HG03196 (cell line): ENCODE data around the gene GSTM1.
"Not testable (repeated sequence)": the region's sequence is repeated elsewhere in the genome, so short reads cannot be mapped to it uniquely, and the experiment has no call there.

ENCODE experiments used
- ATAC-seq: cut with Tn5 transposase; IDR thresholded peaks from one replicate; pipeline ENCODE4 v1.9.1; 2021; ENCODE audit not compliant: unreplicated experiment

Gene GSTM1

DNA sequence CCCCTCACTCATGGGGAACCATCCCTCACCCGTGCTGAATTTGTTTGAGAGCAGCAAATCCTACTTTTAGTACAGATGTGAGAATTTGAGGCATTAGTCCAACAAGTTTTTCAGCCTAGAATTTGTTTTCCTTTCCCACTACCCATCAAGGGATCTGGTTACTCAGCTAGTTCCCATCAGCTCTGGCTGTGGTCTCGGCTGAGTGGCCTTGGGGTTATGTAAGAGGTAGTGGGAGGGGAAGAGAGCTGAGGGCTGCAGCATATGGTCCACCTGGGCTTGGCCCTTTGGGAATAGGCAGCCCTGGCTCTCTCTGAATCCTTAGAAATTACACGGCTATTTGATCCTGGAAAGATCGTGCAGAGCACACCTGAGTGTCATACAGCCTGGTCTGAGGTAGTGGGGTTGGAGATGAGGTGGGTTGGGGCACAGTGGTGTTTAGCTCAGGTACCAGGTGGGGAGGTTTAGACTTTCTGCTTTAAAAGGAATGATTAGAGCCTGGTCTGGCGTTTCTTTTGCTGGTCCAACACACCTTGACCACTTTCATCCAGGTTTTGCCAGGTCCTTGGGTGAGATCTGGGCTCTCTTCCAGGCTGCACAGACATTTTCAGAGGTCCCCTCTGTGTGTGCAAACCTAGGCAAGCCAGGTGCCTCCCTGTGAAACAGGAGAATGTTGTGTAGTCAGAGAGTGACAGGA lies 27.5 kb upstream of the GSTM1 start:
- no peak for ATAC-seq

DNA sequence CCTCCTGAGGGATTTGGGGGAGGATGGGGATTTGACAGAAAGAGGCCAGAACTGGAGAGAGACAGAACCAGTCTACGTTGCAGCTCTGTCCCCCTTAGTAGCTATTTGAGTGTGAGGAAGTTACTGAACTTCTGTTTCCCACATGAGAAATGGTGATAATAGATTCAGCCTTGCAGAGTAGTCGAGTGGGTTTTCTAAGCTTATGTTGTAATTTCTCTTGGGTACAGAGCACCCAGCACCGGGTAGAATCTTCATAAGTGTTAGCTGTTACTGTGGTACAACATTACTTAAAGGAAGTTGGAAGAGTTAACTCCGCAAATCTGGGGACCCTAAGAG lies 27.0 kb upstream of the GSTM1 start:
- not testable (repeated sequence) for ATAC-seq

DNA sequence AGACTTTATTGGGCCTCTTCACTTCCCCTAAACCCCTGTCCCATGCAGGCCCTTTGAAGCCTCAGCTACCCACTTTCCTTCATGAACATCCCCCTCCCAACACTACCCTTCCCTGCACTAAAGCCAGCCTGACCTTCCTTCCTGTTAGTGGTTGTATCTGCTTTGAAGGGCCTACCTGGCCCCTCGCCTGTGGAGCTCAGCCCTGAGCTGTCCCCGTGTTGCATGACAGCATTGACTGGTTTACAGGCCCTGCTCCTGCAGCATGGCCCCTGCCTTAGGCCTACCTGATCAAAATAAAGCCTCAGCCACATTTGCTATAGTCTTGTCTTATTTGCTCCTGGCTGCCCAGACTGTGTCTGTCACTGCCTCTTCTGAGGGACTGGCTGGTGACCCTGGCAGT lies 26.2 kb upstream of the GSTM1 start:
- ATAC-seq = no peak

GRCh38 chr1:109664671-109665070 lies 22.9 kb upstream of the GSTM1 start:
- no peak for ATAC-seq

DNA sequence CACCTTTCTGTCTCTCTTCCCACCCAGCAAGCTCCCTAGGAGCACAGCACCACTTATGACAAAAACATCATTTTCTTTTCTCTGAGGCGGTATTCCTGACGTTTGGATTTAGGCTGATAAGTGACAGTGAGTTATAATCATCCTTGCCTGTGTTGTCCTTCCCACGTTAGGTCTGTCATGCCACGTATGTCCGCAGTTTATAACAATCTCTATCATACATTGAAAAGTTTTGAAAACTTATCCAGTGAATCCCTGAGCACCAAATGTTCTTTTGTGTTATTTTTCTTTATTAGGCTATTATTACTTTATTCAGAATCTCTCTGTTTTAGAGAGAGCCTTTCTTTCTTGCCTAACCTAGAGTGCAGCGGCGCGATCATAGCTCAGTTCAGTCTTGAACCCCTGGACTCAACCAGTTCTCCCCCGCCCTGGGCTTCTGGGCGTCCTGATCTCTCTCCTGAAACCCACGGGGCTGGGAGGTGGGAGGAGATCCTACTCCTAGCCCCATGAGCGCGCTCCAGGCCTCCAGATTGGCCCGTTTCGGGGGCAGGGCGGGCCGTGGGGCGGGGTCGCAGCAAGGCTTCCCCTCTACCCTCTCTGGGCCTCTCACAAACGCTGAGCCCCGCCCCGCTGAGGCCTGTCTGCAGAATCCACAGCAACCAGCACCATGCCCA lies 20.0 kb upstream of the GSTM1 start, which contains the start of gene GSTM2:
Gene GSTM2 (plus strand): TSS at position 606 of the 671 bp plus-strand sequence. CDS start 59 bp downstream, at position 665.
- ATAC-seq = peak; percentile 86

DNA sequence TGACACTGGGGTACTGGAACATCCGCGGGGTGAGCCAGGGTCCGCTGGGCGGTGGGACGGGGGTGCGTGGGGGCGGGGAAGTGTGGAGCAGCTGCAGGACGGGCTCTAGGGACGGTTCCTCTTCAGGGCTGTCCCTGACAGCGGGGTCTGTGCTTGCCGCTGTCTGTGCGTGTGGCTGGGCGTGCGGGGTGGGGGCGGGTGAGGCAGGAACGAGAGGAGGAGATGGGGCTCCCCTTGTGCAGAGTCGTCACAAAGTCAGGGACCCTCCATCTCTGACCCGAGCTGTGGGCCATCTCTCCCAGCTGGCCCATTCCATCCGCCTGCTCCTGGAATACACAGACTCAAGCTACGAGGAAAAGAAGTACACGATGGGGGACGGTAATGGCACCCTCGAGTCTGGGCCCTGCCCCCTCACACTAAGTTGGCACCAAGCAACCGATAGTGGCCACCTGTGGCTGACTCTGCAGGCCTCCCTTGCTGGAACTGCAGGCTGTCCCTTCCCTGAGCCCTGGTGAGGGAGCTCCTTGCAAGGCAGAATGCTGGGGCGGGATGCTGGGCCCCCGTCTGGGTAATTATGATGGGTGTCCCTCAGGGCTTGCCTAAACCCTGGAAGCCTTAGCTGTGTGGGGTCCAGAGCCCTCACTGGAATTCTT lies 19.4 kb upstream of the GSTM1 start:
- ATAC-seq = peak; percentile 10

- no peak for ATAC-seq
These were observed 18.2 kb upstream of the GSTM1 start for GRCh38 chr1:109669246-109669948.

DNA sequence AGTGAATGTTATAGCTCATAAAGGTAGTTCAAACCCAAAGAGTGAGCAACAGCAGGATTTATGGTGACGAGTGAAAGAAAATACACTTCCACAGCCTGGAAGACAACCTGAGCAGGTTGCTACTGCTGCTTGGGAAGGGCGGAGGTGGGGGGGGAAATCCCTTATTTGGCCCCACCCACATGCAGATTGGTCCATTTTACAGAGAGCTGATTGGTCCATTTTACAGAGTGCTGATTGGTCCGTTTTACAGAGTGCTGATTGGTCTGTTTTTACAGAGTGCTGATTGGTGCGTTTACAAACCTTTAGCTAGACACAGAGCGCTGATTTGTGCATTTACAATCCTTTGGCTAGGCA lies 17.7 kb upstream of the GSTM1 start:
- not testable (repeated sequence) for ATAC-seq

- no peak for ATAC-seq
These were observed 16.6 kb upstream of the GSTM1 start for GRCh38 chr1:109671067-109671466.

GRCh38 chr1:109673861-109674260 lies 13.8 kb upstream of the GSTM1 start:
- ATAC-seq = not testable (repeated sequence)

DNA sequence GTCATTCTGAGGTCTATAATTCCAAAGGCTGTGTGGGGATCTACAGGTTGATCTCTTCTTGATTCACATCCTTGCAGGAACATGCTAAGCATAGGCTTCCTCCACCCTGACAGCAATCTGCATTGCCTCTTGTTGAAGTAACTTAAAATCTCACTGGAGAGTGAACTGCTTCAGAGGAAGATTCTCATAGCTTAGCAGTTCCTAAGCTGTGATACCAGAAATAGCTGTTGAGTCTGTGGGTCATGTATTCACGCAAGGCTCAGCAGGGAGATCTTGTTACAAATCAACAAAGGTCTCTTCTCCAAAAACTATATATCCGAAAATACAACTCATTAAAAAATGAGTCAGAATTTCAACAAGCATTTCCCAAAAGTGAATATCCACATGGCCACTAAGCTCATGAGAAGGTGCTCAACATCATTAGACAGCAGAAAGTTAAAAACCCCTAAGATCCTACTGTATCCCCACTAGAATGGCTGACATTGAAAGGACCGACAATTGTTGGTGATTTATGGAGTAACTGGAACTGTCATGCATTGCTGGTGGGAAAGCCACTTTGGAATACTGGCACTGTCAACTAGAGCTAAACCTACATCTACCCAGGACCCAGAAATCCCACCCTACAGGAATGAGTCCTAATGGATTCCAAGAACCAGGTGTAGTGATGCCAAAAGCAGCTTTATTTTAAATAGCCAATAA lies 10.8 kb upstream of the GSTM1 start:
- not testable (repeated sequence) for ATAC-seq

- ATAC-seq = no peak
These were observed 10.2 kb upstream of the GSTM1 start for GRCh38 chr1:109677459-109677858.

- ATAC-seq = not testable (repeated sequence)
These were observed 9.0 kb upstream of the GSTM1 start for GRCh38 chr1:109678637-109679036.

- not testable (repeated sequence) for ATAC-seq
These were observed 2.8 kb upstream of the GSTM1 start for GRCh38 chr1:109684777-109685176.

DNA sequence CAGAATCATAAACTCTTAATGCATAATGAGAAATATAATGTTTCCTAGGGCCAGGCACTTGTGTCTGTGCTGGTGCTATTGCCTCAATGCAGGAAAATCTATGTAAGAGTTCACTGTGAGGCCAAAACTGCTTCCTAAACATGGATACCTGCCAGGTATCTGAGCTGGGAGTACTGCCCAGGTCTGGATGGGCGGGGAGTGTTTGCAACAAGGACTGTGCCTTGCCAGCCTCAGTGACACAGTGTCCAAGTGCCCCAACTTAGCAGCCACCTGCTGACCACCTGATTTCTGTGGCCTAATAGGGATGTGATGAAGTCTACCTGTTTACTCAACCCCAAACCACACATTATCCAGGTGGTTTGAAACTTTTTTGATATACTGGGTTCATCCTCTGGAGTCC lies 2.2 kb upstream of the GSTM1 start:
- not testable (repeated sequence) for ATAC-seq

DNA sequence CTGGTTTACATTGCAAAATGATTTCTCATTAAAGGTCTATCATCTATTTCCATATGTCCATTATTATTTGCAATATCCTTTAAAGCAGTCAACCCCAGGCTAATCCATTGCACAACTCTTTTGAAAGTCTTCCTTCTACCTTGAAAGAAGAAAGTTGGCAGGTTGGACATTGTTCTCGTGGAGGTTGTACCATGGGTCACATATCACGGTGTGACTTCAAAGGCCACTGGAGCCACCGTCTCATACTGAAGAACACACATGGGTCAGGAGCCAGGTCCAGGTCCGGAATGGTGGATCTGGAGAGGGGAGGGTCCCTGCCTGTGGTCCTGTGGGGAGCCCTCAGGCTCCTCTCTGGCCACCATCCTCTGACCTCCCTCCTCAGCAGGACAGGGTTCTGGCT lies 1.7 kb upstream of the GSTM1 start:
- not testable (repeated sequence) for ATAC-seq

GRCh38 chr1:109687109-109687508 lies 508 bp upstream of the GSTM1 start:
- ATAC-seq = not testable (repeated sequence)

- ATAC-seq = no peak
These were observed 2.3 kb downstream of the GSTM1 start for GRCh38 chr1:109689844-109690405.

DNA sequence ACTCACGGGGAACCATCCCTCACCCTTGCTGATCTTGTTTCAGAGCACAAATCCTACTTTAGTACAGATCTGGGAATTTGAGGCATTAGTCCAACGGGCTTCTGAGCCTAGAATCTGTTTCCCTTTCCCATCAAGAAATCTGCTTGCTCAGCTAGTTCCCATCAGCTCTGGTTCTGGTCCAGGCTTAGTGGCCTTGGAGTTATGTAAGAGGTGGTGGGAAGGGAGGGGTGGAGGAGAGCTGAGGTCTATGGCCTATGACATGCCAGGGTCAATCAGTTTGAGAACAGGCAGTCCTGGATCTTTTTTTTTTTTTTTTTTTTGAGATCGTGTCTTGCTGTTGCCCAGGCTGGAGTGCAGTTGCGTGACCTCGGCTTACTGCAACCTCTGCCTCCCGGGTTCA lies 4.1 kb downstream of the GSTM1 start:
- ATAC-seq = no peak

DNA sequence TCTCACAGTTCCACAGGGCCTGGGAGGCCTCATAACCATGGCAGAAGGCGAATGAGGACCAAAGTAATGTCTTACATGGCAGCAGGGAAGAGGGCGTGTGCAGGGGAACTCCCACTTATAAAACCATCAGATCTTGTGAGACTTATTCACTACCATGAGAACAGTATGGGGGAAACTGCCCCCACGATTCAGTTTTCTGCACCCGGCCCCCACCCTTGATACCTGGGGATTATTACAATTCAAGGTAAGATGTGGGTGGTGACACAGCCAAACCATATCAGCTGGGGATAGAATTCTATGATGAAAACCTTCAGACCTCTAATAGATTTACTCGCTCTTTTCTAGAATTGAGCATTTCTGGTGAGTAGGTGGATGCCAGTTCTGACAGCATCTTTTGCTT lies 6.8 kb downstream of the GSTM1 start:
- ATAC-seq = not testable (repeated sequence)

GRCh38 chr1:109695138-109695537 lies 7.5 kb downstream of the GSTM1 start:
- not testable (repeated sequence) for ATAC-seq
